ENCODE measurements around the gene EVC.
"Not testable (repeated sequence)": the region's sequence is repeated elsewhere in the genome, so short reads cannot be mapped to it uniquely, and the experiment has no call there.

The EVC gene

DNA sequence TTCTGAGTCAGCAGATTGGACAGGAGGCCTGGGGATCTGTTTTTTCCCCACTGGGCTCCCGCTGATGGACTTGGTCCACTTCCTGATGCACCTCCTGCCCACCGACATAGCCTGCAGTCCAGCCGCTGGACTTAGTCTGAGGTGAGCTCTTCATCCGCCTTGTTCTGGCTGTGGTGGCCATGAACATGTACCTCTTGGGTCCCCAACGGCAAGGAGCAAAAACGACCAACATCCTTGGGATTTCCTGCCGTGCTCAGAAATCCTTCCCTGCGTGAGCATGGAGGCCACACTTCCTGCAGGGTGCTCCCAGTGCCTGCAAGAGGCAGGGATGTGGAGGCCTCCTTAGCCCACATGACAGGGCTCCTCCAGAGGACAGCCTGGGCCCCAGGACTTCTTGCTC is 105.1 kb downstream of the EVC start:
- no peak for DNase-seq (ENCODE audit: low read depth)

DNA sequence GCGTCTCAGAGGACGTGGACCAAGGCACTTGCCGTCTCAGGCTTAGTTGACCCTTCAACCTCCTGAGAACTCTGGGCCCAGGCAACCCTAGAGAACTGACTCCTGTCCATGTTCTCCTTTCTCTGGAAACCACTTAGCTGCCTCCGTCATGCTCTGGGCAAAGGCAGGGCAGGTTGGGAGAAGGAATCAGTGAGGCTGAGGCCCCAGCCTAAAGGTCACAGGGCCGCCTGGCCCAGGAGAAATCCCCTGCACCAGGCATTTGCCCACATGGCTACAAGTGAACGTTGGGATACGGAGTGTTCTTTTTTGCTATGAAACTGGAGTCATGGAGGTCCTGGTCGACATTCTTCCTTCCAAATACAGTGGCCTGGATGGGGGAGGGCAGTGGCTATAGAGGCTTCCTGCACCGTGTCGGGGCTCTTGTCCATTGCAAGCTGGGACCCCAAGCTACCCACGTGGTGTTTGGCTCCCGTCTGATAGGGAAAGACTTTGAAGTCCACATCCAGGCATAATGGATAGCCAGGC is 105.9 kb downstream of the EVC start:
- no peak for DNase-seq (ENCODE audit: low read depth)

DNA sequence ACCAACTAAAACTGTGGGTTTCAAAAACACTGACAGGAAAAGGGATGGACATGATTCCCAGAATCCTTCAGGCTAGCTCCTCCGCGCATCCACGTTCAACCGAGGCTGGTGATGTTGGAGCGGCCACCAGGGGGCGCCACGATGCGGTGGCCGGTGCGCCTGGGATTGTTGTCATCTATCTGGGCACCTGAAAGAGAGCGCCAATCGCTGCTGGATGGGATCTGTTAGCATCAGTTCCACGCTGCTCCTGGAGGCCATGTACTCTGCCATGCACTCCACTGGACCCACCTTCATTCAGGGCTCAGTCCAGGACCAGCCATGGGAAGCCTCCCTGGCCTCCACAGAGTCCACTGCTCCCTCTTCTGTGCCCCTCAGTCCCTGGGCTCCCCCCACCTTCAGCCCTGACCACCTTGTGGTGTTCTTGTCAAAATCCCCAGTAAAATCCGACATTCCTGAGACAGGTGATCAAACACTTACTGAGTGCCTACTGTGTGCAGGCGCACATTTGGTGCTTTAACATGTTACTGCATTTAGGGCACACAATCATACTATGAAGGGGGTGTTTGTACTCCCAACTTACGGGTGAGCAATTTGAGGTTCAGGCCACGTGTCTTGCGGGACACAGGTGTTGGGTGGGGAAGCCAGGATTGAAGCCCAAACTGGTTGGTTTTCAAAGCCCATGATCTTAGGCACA is 110.8 kb downstream of the EVC start:
- DNase-seq (ENCODE audit: low read depth): no peak

DNA sequence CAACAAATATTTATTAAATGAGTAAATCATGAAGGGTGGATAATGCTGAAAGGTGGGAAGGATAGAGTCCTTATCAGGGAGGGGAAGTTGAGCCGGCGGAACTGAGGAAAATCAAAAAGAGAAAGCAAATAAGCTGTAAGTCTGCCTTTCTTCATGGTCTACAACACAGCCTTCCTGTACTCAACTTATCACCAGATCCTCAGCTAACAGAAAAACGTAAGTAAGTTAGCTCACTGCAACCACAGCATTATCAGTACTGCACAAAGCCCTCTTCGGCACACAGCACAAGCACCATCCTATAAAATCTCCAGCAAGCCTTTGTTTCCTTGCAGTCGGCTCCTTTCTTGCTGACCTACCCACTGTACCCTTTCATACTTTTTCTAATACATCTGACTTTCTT is 111.6 kb downstream of the EVC start:
- no peak for DNase-seq (ENCODE audit: low read depth)

- no peak for DNase-seq (ENCODE audit: low read depth)
These were observed 112.7 kb downstream of the EVC start for GRCh38 chr4:5823542-5824211.

GRCh38 chr4:5824227-5824626 is 113.2 kb downstream of the EVC start:
- DNase-seq (ENCODE audit: low read depth): no peak

DNA sequence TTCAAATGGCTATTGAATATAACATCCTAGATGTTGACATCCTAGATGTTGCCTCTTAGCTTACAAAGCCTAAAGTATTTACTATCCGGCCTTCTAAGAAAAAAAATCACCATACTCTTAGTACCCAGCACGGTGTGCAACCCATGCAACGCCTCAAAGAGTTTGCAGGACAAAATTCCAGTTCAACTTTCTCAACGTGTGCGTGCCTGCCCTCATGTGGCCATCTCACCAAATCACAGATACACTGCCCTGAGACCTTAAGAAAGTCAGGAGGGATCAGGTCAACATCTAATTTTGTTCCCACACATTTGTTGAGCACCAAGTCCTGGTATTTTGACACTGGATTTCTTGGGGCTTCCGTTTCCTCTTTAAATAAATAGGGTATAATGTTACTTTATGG is 113.6 kb downstream of the EVC start:
- no peak for DNase-seq (ENCODE audit: low read depth)

- DNase-seq (ENCODE audit: low read depth): no peak
These were observed 114.5 kb downstream of the EVC start for GRCh38 chr4:5825321-5826041.

- DNase-seq (ENCODE audit: low read depth): no peak
These were observed 115.6 kb downstream of the EVC start for GRCh38 chr4:5826437-5827107.

DNA sequence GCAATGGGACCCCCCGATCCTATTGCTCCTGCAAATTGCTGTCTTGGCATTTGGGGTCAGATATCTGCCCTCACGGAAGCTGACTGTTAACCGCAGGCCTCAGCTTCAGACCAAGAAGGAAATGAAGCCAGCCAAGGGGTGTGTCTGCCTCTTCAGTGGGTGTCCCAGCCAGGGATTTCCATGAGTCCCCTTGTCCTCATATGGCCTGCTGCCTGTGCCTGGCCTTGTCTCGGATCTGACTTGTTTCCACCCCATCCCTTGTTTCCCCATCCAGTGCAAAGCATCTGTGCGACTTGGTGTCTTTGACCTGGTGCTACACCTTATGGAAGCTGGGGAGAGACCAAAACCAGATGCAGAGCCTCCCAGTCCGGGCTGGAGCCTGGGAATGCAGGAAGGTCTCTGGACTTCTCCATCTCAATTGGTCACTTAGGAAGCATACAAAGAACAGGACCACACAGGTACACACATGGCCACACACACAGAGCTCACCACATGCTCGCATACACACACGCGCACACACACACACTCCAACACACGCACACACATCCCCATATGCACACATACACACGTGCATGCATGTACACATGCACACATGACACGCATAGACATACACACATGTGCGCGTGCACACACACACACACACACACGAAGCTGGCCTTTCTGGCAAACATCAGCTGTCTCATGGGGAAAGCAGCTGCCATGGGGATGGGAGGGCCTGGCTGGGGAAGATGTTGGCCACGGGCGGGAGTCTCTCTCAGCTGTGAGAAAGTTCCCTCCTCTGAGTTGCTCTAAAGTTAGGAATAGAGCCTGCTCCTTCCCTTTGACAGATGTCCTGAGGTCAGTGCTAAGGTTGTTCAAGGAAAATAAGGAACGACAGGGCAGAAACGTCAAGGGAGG is 116.4 kb downstream of the EVC start:
- no peak for DNase-seq (ENCODE audit: low read depth)

- no peak for DNase-seq (ENCODE audit: low read depth)
These were observed 117.0 kb downstream of the EVC start for GRCh38 chr4:5828005-5828391.

- DNase-seq (ENCODE audit: low read depth): no peak
These were observed 125.9 kb downstream of the EVC start for GRCh38 chr4:5836943-5837342.

DNA sequence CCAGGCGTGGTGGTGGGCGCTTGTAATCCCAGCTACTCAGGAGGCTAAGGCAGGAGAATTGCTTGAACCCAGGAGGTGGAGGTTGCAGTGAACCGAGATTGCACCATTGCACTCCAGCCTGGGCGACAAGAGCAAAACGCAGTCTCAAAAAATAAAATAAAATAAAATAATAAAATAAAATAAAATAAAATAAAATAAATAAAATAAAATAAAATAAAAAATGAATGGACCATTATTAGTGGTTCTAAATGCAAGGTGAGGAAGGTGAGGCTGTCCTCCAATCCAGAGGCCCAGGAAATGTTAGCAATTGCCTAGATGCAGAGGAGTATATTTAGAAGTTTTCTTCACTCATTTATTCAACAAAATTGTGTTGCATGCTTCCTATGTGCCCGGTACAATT is 126.5 kb downstream of the EVC start:
- DNase-seq (ENCODE audit: low read depth): not testable (repeated sequence)

- no peak for DNase-seq (ENCODE audit: low read depth)
These were observed 128.3 kb downstream of the EVC start for GRCh38 chr4:5839332-5839731.

- DNase-seq (ENCODE audit: low read depth): no peak
These were observed 129.0 kb downstream of the EVC start for GRCh38 chr4:5839751-5840674.

DNA sequence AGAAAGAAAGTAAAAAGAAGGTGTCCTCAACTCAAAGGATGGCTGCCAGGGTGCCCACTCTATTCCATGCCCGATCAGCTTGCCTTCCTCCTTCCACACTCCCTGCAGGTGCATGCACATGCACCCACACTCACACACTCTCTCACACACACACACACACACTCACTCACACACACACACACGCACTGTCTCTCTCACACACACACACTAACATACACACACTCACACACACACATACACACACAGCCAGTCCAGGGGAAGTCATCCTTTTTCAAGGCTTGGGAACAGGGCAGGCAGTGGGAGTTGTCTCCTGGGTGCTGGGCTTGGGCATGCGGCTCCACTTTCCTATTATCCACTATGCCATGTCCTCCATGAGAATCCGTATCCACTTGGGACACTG is 131.5 kb downstream of the EVC start:
- no peak for DNase-seq (ENCODE audit: low read depth)

- DNase-seq (ENCODE audit: low read depth): no peak
These were observed 132.9 kb downstream of the EVC start for GRCh38 chr4:5843573-5844530.

DNA sequence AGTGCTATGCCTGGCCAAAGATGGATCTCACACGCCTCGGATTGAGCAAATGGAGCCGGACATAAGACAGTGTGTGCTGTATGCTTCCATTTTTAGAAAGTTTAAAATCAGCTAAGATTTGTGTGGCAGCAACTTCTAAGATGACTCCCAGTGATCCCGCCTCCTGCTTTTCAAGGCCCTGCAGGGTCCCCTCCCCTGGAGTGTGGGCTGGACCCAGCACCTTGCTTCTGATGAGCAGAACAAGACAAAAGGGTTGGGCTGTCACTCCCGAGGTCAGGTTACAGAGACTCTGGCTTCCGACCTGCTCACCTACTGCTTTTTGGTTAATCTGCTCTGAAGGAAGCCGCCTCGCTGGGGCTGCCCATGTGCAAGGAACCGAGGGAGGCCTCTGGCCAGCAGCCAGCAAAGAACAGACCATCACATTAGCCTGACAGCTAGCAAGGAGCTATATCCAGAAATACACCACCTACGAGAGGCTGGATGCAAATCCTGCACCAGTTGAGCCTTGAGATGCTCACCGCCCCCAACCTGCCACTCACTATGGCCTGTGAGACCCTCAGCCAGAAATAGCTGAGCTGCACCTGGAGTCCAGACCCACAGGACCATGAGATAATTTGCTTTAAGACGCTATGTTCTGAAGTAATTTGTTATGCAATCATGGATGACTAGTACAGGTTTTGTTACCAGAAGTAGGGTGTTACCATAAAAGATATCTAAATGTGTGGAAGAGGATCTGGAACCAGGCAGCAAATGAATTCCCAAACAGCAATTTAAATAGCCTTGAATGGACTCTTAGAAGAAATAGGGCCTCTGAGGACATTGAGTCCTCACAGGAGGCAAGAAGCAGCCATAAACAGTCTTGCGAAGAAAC is 134.3 kb downstream of the EVC start:
- DNase-seq (ENCODE audit: low read depth): no peak
